CD14-positive monocyte (primary cell): Measurements from ENCODE around the gene LGALS8. TPM values are rescaled to one million over a fixed set of nuclear protein-coding genes. Genes with fewer than 3 reads are reported as not detected.

Source experiments
- DNase-seq, 3 donors: peaks; one replicate each; pipeline ENCODE4 v3.0.0-alpha.2; 2011 to 2022
- H2AFZ ChIP-seq: 2 replicates; pipeline ENCODE4 v1.6.0; 2012; ENCODE audit warnings: mild to moderate bottlenecking, low read depth, low read length, inconsistent platforms; ENCODE audit not compliant: insufficient read depth, poor library complexity, severe bottlenecking
- H3K27ac ChIP-seq, 2 donors: 1 replicate in 1 of 2; 2 replicates in 1 of 2; pipeline ENCODE4 v1.5.1; 2012 to 2013; ENCODE audit warnings: low read length in 2 of 2, control low read depth in 1 of 2, inconsistent platforms in 1 of 2, low read depth in 1 of 2, mild to moderate bottlenecking in 1 of 2
- H3K27me3 ChIP-seq, 2 donors: one replicate each; pipeline versions ENCODE4 v1.6.0 to v1.6.1; 2011 to 2013; ENCODE audit warnings: low read length in 2 of 2; ENCODE audit not compliant: control insufficient read depth in 2 of 2, insufficient read depth in 2 of 2
- H3K36me3 ChIP-seq, 2 donors: replicated peaks in 1 of 2; 1 replicate in 1 of 2; 2 replicates in 1 of 2; pipeline versions ENCODE4 v1.5.1 to v1.6.1; 2012 to 2013; ENCODE audit warnings: low read length in 2 of 2, control low read depth in 1 of 2, inconsistent platforms in 1 of 2, mild to moderate bottlenecking in 1 of 2; ENCODE audit not compliant: insufficient read depth in 2 of 2, control insufficient read depth in 1 of 2
- H3K4me1 ChIP-seq, 2 donors: 1 replicate in 1 of 2; 2 replicates in 1 of 2; pipeline versions ENCODE4 v1.5.1 to v1.6.1; 2012 to 2013; ENCODE audit warnings: low read length in 2 of 2, control low read depth in 1 of 2, inconsistent platforms in 1 of 2, mild to moderate bottlenecking in 1 of 2, moderate library complexity in 1 of 2; ENCODE audit not compliant: insufficient read depth in 2 of 2, control insufficient read depth in 1 of 2
- H3K4me2 ChIP-seq: replicated peaks from 2 replicates; pipeline ENCODE3; 2012; ENCODE audit warnings: low read length, moderate library complexity, mild to moderate bottlenecking; ENCODE audit not compliant: poor library complexity, severe bottlenecking; ENCODE audit errors: extremely low read depth
- H3K4me3 ChIP-seq, 3 experiments: fragments of 200-600 bp in 1 of 3; sonication (generic) in 1 of 3; replicated peaks in 1 of 3; 1 replicate in 2 of 3; 2 replicates in 1 of 3; pipeline ENCODE4 v1.5.1; 2011 to 2013; ENCODE audit warnings: low read length in 3 of 3, mild to moderate bottlenecking in 3 of 3, control low read depth in 2 of 3, low read depth in 2 of 3, inconsistent platforms in 1 of 3, moderate library complexity in 1 of 3
- H3K79me2 ChIP-seq: 2 replicates; pipeline ENCODE4 v1.6.0; 2012; ENCODE audit warnings: mild to moderate bottlenecking, control low read depth, inconsistent platforms, low read length, moderate library complexity; ENCODE audit not compliant: insufficient read depth
- H3K9ac ChIP-seq: 2 replicates; pipeline ENCODE4 v1.6.0; 2017; ENCODE audit warnings: low read length, mild to moderate bottlenecking; ENCODE audit not compliant: insufficient read depth, poor library complexity, severe bottlenecking
- H3K9me3 ChIP-seq, 2 donors: replicated peaks in 1 of 2; 1 replicate in 1 of 2; 2 replicates in 1 of 2; pipeline versions ENCODE4 v1.5.1 to v1.6.1; 2012 to 2013; ENCODE audit warnings: low read length in 2 of 2, control low read depth in 1 of 2; ENCODE audit not compliant: control insufficient read depth in 1 of 2, insufficient read depth in 1 of 2
- H4K20me1 ChIP-seq: 2 replicates; pipeline ENCODE4 v1.6.0; 2012; ENCODE audit warnings: mild to moderate bottlenecking, low read length, control low read depth, moderate library complexity; ENCODE audit not compliant: insufficient read depth
- H3K27ac Mint-ChIP-seq, 7 donors: one replicate each; pipeline ENCODE4 v1.8.0; 2020; ENCODE audit warnings: mild to moderate bottlenecking in 7 of 7, mixed read lengths in 7 of 7, moderate library complexity in 6 of 7, inconsistent platforms in 2 of 7
- H3K27me3 Mint-ChIP-seq, 3 donors: one replicate each; pipeline ENCODE4 v1.8.0; 2021 to 2022; ENCODE audit warnings: low read depth in 3 of 3, mild to moderate bottlenecking in 3 of 3, mixed read lengths in 3 of 3, moderate library complexity in 3 of 3, inconsistent platforms in 1 of 3
- H3K36me3 Mint-ChIP-seq, 2 donors: one replicate each; pipeline ENCODE4 v1.8.0; 2020; ENCODE audit warnings: mixed read lengths in 2 of 2, inconsistent platforms in 1 of 2, mild to moderate bottlenecking in 1 of 2
- H3K4me1 Mint-ChIP-seq: one replicate; pipeline ENCODE4 v1.8.0; 2020; ENCODE audit warnings: mild to moderate bottlenecking, mixed read lengths
- H3K4me3 Mint-ChIP-seq, 2 donors: one replicate each; pipeline ENCODE4 v1.8.0; 2020; ENCODE audit warnings: mild to moderate bottlenecking in 2 of 2, mixed read lengths in 2 of 2, moderate library complexity in 1 of 2
- H3K9me3 Mint-ChIP-seq, 7 donors: one replicate each; pipeline ENCODE4 v1.8.0; 2020 to 2022; ENCODE audit warnings: mixed read lengths in 7 of 7, mild to moderate bottlenecking in 6 of 7, moderate library complexity in 6 of 7, inconsistent platforms in 2 of 7
- CTCF ChIP-seq: fragments of 200-600 bp; IDR thresholded peaks from one replicate; pipeline ENCODE4 v1.8.0; 2022; ENCODE audit warnings: antibody characterized with exemption, mild to moderate bottlenecking
- WGBS: methylation state at CpG from one replicate; pipeline ENCODE4 v1.1.5; 2013; ENCODE audit warnings: missing lambda C conversion rate; ENCODE audit not compliant: insufficient coverage; 5-methylcytosine and 5-hydroxymethylcytosine counted together
- intact Hi-C, 2 donors: fragments of 100-400 bp; cut with micrococcal nuclease; formaldehyde crosslinking; loops; one replicate each; pipeline versions ENCODE4 v1.15.0 to v1.15.1; 2023
- polyA plus RNA-seq, 3 donors: library from polyadenylated mRNA; depleted of rRNA in 1 of 3; unstranded in 2 of 3; stranded (reverse) in 1 of 3; fragments of 300-500 nt in 2 of 3; fragments of >200 nt in 1 of 3; fragmentation: Illumina TruSeq in 2 of 3; gene quantifications; 1 replicate in 2 of 3; 2 replicates in 1 of 3; pipeline ENCODE4 v1.2.3, GENCODE V29; 2012 to 2021

LGALS8 gene
- polyA plus RNA-seq, 3 donors = 58.9 to 84.6 (median 75.7) TPM

DNA sequence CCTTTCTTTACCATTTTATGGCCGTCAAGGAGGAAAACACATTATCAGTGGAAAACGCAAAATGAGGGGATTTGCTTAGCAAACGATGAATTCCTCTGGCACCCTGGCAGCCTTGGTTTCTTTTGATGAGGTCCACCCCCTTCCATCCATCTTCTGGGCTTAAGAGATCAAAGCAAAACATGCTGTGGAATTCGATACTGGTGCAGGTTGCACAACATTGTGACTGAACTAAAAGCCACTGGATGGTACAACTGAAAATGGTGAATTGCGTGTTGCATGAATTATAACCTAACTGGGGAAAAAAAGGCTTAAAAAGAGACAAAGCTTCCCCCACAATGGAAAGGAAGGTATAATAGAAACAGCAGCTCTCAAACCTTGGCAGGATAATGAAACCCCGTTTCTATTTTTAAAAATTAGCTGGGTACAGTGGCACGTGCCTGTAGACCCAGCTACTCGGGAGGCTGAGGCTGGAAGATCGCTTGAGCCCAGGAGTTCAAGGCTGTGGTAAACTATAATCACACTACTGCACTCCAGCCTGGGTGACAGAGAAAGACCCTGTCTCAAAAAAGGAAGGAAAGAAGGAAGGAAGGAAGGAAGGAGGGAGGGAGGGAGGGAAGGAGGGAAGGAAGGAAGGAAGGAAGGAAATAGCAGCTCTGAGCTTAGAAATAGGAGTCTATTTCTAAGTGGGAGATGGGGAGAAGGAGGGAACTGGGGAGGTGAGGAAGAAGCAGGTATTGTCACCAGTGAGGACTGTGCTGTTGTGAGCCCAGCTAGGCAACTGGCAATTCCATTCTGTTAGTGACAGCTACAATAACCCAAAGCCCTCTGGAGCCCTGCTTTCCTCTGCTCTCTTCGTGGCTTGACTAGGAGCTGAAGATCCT, 29.0 kb upstream of the LGALS8 start:
- no peaks in the 10 kb centered on the region for H3K36me3 ChIP-seq
- H3K27ac ChIP-seq = no peak overlapping the region
- no peaks in the 10 kb centered on the region for H3K27me3 ChIP-seq
- H3K79me2 ChIP-seq = no peaks in the 10 kb centered on the region
- H3K9me3 ChIP-seq = no peaks in the 10 kb centered on the region
- no peak overlapping the region for H3K9ac ChIP-seq
- TF ChIP-seq CTCF = no peak
- H3K4me3 ChIP-seq = no peak overlapping the region
- Mint-ChIP-seq H3K27ac (no peak overlapping the region), H3K9me3 (no peaks in the 10 kb centered on the region), H3K36me3 (no peaks in the 10 kb centered on the region), H3K4me3 (no peak overlapping the region), H3K27me3 (peaks cover 8 to 16% (median 11%) of the 10 kb centered on the region in 3 donors), H3K4me1 (peaks cover 16% of the 10 kb centered on the region)
- H3K4me2 ChIP-seq = no peak overlapping the region
- intact Hi-C loops = no loop called here
- DNase-seq = no peak
- H3K4me1 ChIP-seq = peaks cover 11 to 12% of the 10 kb centered on the region in 2 donors
- WGBS = 78% methylated on average over 5 of the region's 10 CpGs
- H4K20me1 ChIP-seq = no peaks in the 10 kb centered on the region
- H2AFZ ChIP-seq = no peak overlapping the region

DNA sequence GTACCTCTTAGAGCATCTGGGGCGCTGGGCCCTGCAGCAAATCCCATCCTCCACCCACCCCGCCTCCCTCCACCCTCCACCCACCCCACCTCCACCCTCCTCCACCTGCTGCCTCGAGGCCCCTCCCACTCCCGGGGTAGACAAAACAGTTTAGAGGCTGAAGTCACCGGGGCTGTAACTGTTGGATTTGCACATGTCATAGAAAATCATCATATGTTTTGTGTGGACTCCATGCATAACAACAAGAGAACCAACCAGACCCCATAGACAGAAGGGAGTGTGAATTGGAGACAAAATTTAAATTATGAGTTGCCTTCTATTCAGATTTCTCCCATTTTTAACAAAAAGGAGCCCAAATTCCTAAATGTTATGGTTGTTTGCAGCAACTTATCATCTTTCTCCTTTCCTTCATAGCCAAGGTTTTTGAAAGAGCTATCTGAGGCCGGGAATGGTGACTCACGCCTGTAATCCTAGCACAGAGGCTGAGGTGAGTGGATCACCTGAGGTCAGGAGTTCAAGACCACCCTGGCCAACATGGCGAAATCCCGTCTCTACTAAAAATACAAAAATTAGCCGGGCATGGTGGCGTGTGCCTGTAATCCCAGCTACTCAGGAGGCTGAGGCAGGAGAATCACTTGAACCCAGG, 28.2 kb upstream of the LGALS8 start:
- no peak overlapping the region for H3K9ac ChIP-seq
- no peak overlapping the region for H3K4me3 ChIP-seq
- Mint-ChIP-seq H3K9me3 (no peaks in the 10 kb centered on the region), H3K4me3 (no peak overlapping the region), H3K36me3 (no peaks in the 10 kb centered on the region), H3K27ac (no peak overlapping the region), H3K27me3 (peaks cover 8 to 16% (median 11%) of the 10 kb centered on the region in 3 donors), H3K4me1 (peaks cover 14% of the 10 kb centered on the region)
- H3K36me3 ChIP-seq = no peaks in the 10 kb centered on the region
- DNase-seq = no peak
- no peak overlapping the region for H3K4me2 ChIP-seq
- H3K79me2 ChIP-seq = no peaks in the 10 kb centered on the region
- H3K27me3 ChIP-seq = no peaks in the 10 kb centered on the region
- no peaks in the 10 kb centered on the region for H3K9me3 ChIP-seq
- no peak overlapping the region for H2AFZ ChIP-seq
- no peak for TF ChIP-seq CTCF
- no CpG with 5 or more reads among the region's 11 CpGs for WGBS
- no peaks in the 10 kb centered on the region for H4K20me1 ChIP-seq
- H3K27ac ChIP-seq = no peak overlapping the region
- intact Hi-C loops = no loop called here
- H3K4me1 ChIP-seq = peaks cover 8% of the 10 kb centered on the region in 2 donors
